GM23248 (cell line): Measurements from ENCODE around the gene SLC51B.
"Not testable (repeated sequence)": the region's sequence is repeated elsewhere in the genome, so short reads cannot be mapped to it uniquely, and the experiment has no call there.

Source experiments
- EZH2 ChIP-seq: fragments of 200-600 bp; sonication (generic); IDR thresholded peaks from 2 replicates; pipeline ENCODE4 v1.6.1; 2018; ENCODE audit warnings: antibody characterized with exemption, mild to moderate bottlenecking; ENCODE audit not compliant: insufficient read depth, poor library complexity, severe bottlenecking
- EZH2phosphoT487 ChIP-seq: fragments of 200-600 bp; sonication (generic); IDR thresholded peaks from 2 replicates; pipeline ENCODE4 v1.6.1; 2018; ENCODE audit warnings: antibody characterized with exemption, moderate library complexity, mild to moderate bottlenecking, low read depth; ENCODE audit not compliant: insufficient read depth

- TF ChIP-seq EZH2, EZH2phosphoT487: not testable (repeated sequence)
Observed at GRCh38 chr15:65093793-65094170, 48.6 kb downstream of the SLC51B start.
